HepG2 (cell line): ENCODE data around the gene NUBPL. TPM values are rescaled to one million over a fixed set of nuclear protein-coding genes. Genes with fewer than 3 reads are reported as not detected.

Experiments used
- AHR ChIP-seq: IDR thresholded peaks from 2 replicates; pipeline ENCODE4 v1.6.1; 2018; ENCODE audit warnings: missing genetic modification reagents, missing compliant biosample characterization
- ARHGAP35 ChIP-seq: sonication (generic); formaldehyde crosslinking; IDR thresholded peaks from 2 replicates; pipeline ENCODE4 v1.9.0; 2022; ENCODE audit warnings: mild to moderate bottlenecking, inconsistent platforms, moderate library complexity, missing genetic modification reagents, borderline replicate concordance
- HIC2 ChIP-seq: sonication (generic); formaldehyde crosslinking; IDR thresholded peaks from 2 replicates; pipeline ENCODE4 v1.9.0; 2022; ENCODE audit warnings: low read depth, missing genetic modification reagents
- HMG20B ChIP-seq: conservative IDR thresholded peaks from 2 replicates; pipeline ENCODE4 v1.6.1; 2016; ENCODE audit warnings: missing genetic modification reagents, missing compliant biosample characterization
- IKZF5 ChIP-seq: IDR thresholded peaks from 2 replicates; pipeline ENCODE4 v1.6.1; 2018; ENCODE audit warnings: missing genetic modification reagents, mild to moderate bottlenecking, missing compliant biosample characterization
- MBNL3 ChIP-seq: fragments of 250-450 bp; sonication (Bioruptor Pico); conservative IDR thresholded peaks from 2 replicates; pipeline ENCODE4 v1.8.0; 2022; ENCODE audit warnings: mild to moderate bottlenecking, inconsistent platforms
- MTA3 ChIP-seq: sonication (generic); formaldehyde crosslinking; IDR thresholded peaks from 2 replicates; pipeline ENCODE4 v1.4.0; 2020; ENCODE audit warnings: missing genetic modification reagents
- MZF1 ChIP-seq: sonication (generic); formaldehyde crosslinking; IDR thresholded peaks from 2 replicates; pipeline ENCODE4 v1.8.1; 2023; ENCODE audit warnings: mild to moderate bottlenecking, missing genetic modification reagents, borderline replicate concordance
- PBX2 ChIP-seq: IDR thresholded peaks from 2 replicates; pipeline ENCODE4 v1.6.1; 2016; ENCODE audit warnings: control low read depth
- PITX1 ChIP-seq: sonication (generic); formaldehyde crosslinking; IDR thresholded peaks from 2 replicates; pipeline ENCODE4 v1.5.1; 2020; ENCODE audit warnings: mild to moderate bottlenecking, missing genetic modification reagents
- RAD21 ChIP-seq: fragments of 450-650 bp; formaldehyde crosslinking; IDR thresholded peaks from 2 replicates; pipeline ENCODE4 v1.5.0; 2020; ENCODE audit warnings: mild to moderate bottlenecking
- SIN3B ChIP-seq: fragments of 150-350 bp; IDR thresholded peaks from 2 replicates; pipeline ENCODE4 v1.6.1; 2014; ENCODE audit warnings: low read length
- SNAI1 ChIP-seq: sonication (generic); formaldehyde crosslinking; IDR thresholded peaks from 2 replicates; pipeline ENCODE4 v1.5.0; 2020; ENCODE audit warnings: mild to moderate bottlenecking, missing genetic modification reagents, borderline replicate concordance
- SRY ChIP-seq: sonication (generic); formaldehyde crosslinking; IDR thresholded peaks from 2 replicates; pipeline ENCODE4 v1.8.0; 2022; ENCODE audit warnings: mild to moderate bottlenecking, missing genetic modification reagents
- ZNF296 ChIP-seq: sonication (generic); formaldehyde crosslinking; conservative IDR thresholded peaks from 2 replicates; pipeline ENCODE4 v1.5.0; 2020; ENCODE audit warnings: mild to moderate bottlenecking, missing genetic modification reagents
- ZNF503 ChIP-seq: sonication (generic); formaldehyde crosslinking; IDR thresholded peaks from 2 replicates; pipeline ENCODE4 v1.4.0; 2020; ENCODE audit warnings: missing genetic modification reagents
- ZNF546 ChIP-seq: sonication (generic); formaldehyde crosslinking; conservative IDR thresholded peaks from 2 replicates; pipeline ENCODE4 v1.8.1; 2023; ENCODE audit warnings: mild to moderate bottlenecking, missing genetic modification reagents
- ZNF761 ChIP-seq: sonication (generic); formaldehyde crosslinking; conservative IDR thresholded peaks from 2 replicates; pipeline ENCODE4 v1.4.0; 2020; ENCODE audit warnings: mild to moderate bottlenecking, missing genetic modification reagents
- ZNF878 ChIP-seq: sonication (generic); formaldehyde crosslinking; IDR thresholded peaks from 2 replicates; pipeline ENCODE4 v1.8.1; 2023; ENCODE audit warnings: mild to moderate bottlenecking, missing genetic modification reagents, moderate library complexity
- ZSCAN5A ChIP-seq: sonication (generic); formaldehyde crosslinking; IDR thresholded peaks from 2 replicates; pipeline ENCODE4 v1.8.0; 2022; ENCODE audit warnings: mild to moderate bottlenecking, missing genetic modification reagents, borderline replicate concordance
- polyA plus RNA-seq, 8 experiments: library from polyadenylated mRNA; depleted of rRNA in 3 of 8; stranded (reverse) in 7 of 8; unstranded in 1 of 8; fragments of >200 nt; fragmentation: Illumina TruSeq in 4 of 8; extraction: Trizol in 4 of 8; gene quantifications; 2 replicates each; pipeline versions ENCODE4 v1.2.1 to v1.2.3, GENCODE V29; 2011 to 2016; ENCODE audit warnings: low read depth in 4 of 8, missing spikeins in 1 of 8, mixed read lengths in 1 of 8; ENCODE audit not compliant: insufficient read depth in 1 of 8
- total RNA-seq, 5 experiments: library from RNA; depleted of rRNA; stranded (reverse); fragments of >200 nt; fragmentation: Illumina TruSeq; extraction: Trizol; gene quantifications; 2 replicates each; pipeline ENCODE4 v1.2.3, GENCODE V29; 2016; ENCODE audit warnings: low read depth in 1 of 5
- TF ChIP-seq, protein P1 (sequence below): sonication (generic); formaldehyde crosslinking; IDR thresholded peaks from 2 replicates; pipeline ENCODE4 v1.5.1; 2020; ENCODE audit warnings: missing genetic modification reagents, mild to moderate bottlenecking, borderline replicate concordance

Gene NUBPL
- total and polyA plus RNA-seq, 2 of the 13 experiments (the other 11 are each of a cell fraction or from before 2014, with no cell fraction given), result 21.3 to 44.1 TPM

GRCh38 chr14:31561155-31561846, at the start of gene NUBPL (continued):
- TF ChIP-seq, protein P1, sequence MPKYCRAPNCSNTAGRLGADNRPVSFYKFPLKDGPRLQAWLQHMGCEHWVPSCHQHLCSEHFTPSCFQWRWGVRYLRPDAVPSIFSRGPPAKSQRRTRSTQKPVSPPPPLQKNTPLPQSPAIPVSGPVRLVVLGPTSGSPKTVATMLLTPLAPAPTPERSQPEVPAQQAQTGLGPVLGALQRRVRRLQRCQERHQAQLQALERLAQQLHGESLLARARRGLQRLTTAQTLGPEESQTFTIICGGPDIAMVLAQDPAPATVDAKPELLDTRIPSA, result peak; percentile 93; the same call in 1 of the 2 replicates
- peak; percentile 99; the same call in 1 of the 2 replicates for TF ChIP-seq SRY
- TF ChIP-seq ZNF503 (CRISPR knock-in tag), result peak; percentile 75
- TF ChIP-seq MTA3 (CRISPR knock-in tag), result peak; percentile 56; the same call in 1 of the 2 replicates
- peak; percentile 96 for TF ChIP-seq SIN3B
- TF ChIP-seq RAD21 (CRISPR knock-in tag), result peak; percentile 73
- TF ChIP-seq PITX1 (CRISPR knock-in tag), result peak; percentile 98
- no peak for TF ChIP-seq ZNF296 (CRISPR knock-in tag)
- TF ChIP-seq ZNF546 (CRISPR knock-in tag), result 0 out of 2 replicates have a peak, but pooled peaks have one; percentile 62
- peak; percentile 86 for TF ChIP-seq HIC2
- TF ChIP-seq ZNF761 (CRISPR knock-in tag), result peak; percentile 40; the same call in 1 of the 2 replicates
- peak; percentile 98 for TF ChIP-seq SNAI1 (CRISPR knock-in tag)
- peak; percentile 97; the same call in 1 of the 2 replicates for TF ChIP-seq IKZF5 (CRISPR knock-in tag)
- TF ChIP-seq ZNF878 (CRISPR knock-in tag), result no peak
- peak; percentile 98; the same call in 1 of the 2 replicates for TF ChIP-seq ZSCAN5A (CRISPR knock-in tag)
- no peak for TF ChIP-seq MBNL3 (CRISPR knock-in tag)
- TF ChIP-seq AHR (CRISPR knock-in tag), result 0 out of 2 replicates have a peak, but pooled peaks have one; percentile 87
- TF ChIP-seq MZF1 (CRISPR knock-in tag), result no peak
- TF ChIP-seq HMG20B (CRISPR knock-in tag), result no peak
- TF ChIP-seq PBX2 (CRISPR knock-in tag), result peak; percentile 61; the same call in 1 of the 2 replicates
- peak; percentile 97 for TF ChIP-seq ARHGAP35
